Peyer's patch (tissue), 4 donors: Measurements from ENCODE around the gene RPTOR.

Experiments
- CTCF ChIP-seq, 6 experiments: fragments of 450-650 bp in 4 of 6; fragments of 200-600 bp in 2 of 6; sonication (generic) in 1 of 6; IDR thresholded peaks; one replicate each; pipeline ENCODE4 v1.5.1; 2017 to 2019; ENCODE audit warnings: antibody characterized with exemption in 6 of 6, mild to moderate bottlenecking in 3 of 6, moderate library complexity in 1 of 6
- POLR2A ChIP-seq, 2 donors: fragments of 450-650 bp; IDR thresholded peaks; one replicate each; pipeline ENCODE4 v1.5.1; 2017; ENCODE audit warnings: antibody characterized with exemption in 2 of 2, mild to moderate bottlenecking in 2 of 2, moderate library complexity in 2 of 2

GRCh38 chr17:80655608-80656007 lies 111.0 kb downstream of the RPTOR start:
- TF ChIP-seq CTCF (IDR thresholded peaks at IDR 0.05) (no peak), POLR2A (IDR thresholded peaks at IDR 0.05) (no peak)
